ENCODE measurements around the gene RBP5.

GRCh38 chr12:7075518-7075917, 53.2 kb downstream of the RBP5 start:
- no peak for TF ChIP-seq CTCF (IDR thresholded peaks at IDR 0.05)
- TF ChIP-seq POLR2A (IDR thresholded peaks at IDR 0.05) = no peak

Measured in thyroid gland (tissue), 4 donors.